ENCODE results near the gene PHF20.
"Not testable (repeated sequence)": the region's sequence is repeated elsewhere in the genome, so short reads cannot be mapped to it uniquely, and the experiment has no call there.

The PHF20 gene

GRCh38 chr20:35912881-35913280 lies 141.1 kb downstream of the PHF20 start:
- DNase-seq (ENCODE audit: low read depth in 1 of 2, low spot score in 1 of 2), result no peak

GRCh38 chr20:35917077-35917476 lies 145.3 kb downstream of the PHF20 start:
- DNase-seq (ENCODE audit: low read depth in 1 of 2, low spot score in 1 of 2), result no peak

GRCh38 chr20:35918021-35918420 lies 146.2 kb downstream of the PHF20 start:
- DNase-seq (ENCODE audit: low read depth in 1 of 2, low spot score in 1 of 2), result no peak

GRCh38 chr20:35920523-35920922 lies 148.7 kb downstream of the PHF20 start:
- no peak for DNase-seq (ENCODE audit: low read depth in 1 of 2, low spot score in 1 of 2)

- DNase-seq (ENCODE audit: low read depth in 1 of 2, low spot score in 1 of 2), result no peak
These were observed 157.5 kb downstream of the PHF20 start for GRCh38 chr20:35929301-35929700.

- no peak for DNase-seq (ENCODE audit: low read depth in 1 of 2, low spot score in 1 of 2)
These were observed 162.2 kb downstream of the PHF20 start for GRCh38 chr20:35934050-35934449.

GRCh38 chr20:35939264-35939663 lies 167.4 kb downstream of the PHF20 start:
- no peak for DNase-seq (ENCODE audit: low read depth in 1 of 2, low spot score in 1 of 2)

- no peak for DNase-seq (ENCODE audit: low read depth in 1 of 2, low spot score in 1 of 2)
These were observed 169.8 kb downstream of the PHF20 start for GRCh38 chr20:35941620-35942019.

- DNase-seq (ENCODE audit: low read depth in 1 of 2, low spot score in 1 of 2), result no peak
These were observed 170.4 kb downstream of the PHF20 start for GRCh38 chr20:35942243-35942642.

GRCh38 chr20:35947489-35947888 lies 175.7 kb downstream of the PHF20 start:
- no peak for DNase-seq (ENCODE audit: low read depth in 1 of 2, low spot score in 1 of 2)

GRCh38 chr20:35947907-35948306 lies 176.1 kb downstream of the PHF20 start:
- DNase-seq (ENCODE audit: low read depth in 1 of 2, low spot score in 1 of 2), result no peak

GRCh38 chr20:35950093-35950492 lies 178.3 kb downstream of the PHF20 start:
- DNase-seq (ENCODE audit: low read depth in 1 of 2, low spot score in 1 of 2), result no peak

GRCh38 chr20:35952080-35952479 lies 180.3 kb downstream of the PHF20 start:
- DNase-seq (ENCODE audit: low read depth in 1 of 2, low spot score in 1 of 2), result not testable (repeated sequence)

- no peak for DNase-seq (ENCODE audit: low read depth in 1 of 2, low spot score in 1 of 2)
These were observed 180.9 kb downstream of the PHF20 start for GRCh38 chr20:35952480-35953386.

GRCh38 chr20:35953387-35954199 lies 181.8 kb downstream of the PHF20 start:
- DNase-seq (ENCODE audit: low read depth in 1 of 2, low spot score in 1 of 2), result peak; percentile 53 to 56

GRCh38 chr20:35954200-35954906 lies 182.5 kb downstream of the PHF20 start, which contains the start of gene SCAND1:
TSS of gene SCAND1 (minus strand) at chr20:35954502. CDS start at chr20:35954284, 218 bp downstream.
- DNase-seq (ENCODE audit: low read depth in 1 of 2, low spot score in 1 of 2), result peak; percentile 93 to 96

GRCh38 chr20:35954907-35955251 lies 183.1 kb downstream of the PHF20 start:
- DNase-seq (ENCODE audit: low read depth in 1 of 2, low spot score in 1 of 2), result peak in 1 of 2 donors; percentile 6

- no peak for DNase-seq (ENCODE audit: low read depth in 1 of 2, low spot score in 1 of 2)
These were observed 184.8 kb downstream of the PHF20 start for GRCh38 chr20:35956616-35957015.

- DNase-seq (ENCODE audit: low read depth in 1 of 2, low spot score in 1 of 2), result not testable (repeated sequence)
These were observed 187.5 kb downstream of the PHF20 start for GRCh38 chr20:35959291-35959690.

- no peak for DNase-seq (ENCODE audit: low read depth in 1 of 2, low spot score in 1 of 2)
These were observed 192.1 kb downstream of the PHF20 start for GRCh38 chr20:35963878-35964277.

GRCh38 chr20:35967979-35968640 lies 196.3 kb downstream of the PHF20 start, which contains the start of gene CNBD2:
TSS of gene CNBD2 (plus strand) at chr20:35968590. CDS start at chr20:35968763, 173 bp downstream.
- DNase-seq (ENCODE audit: low read depth in 1 of 2, low spot score in 1 of 2), result no peak

All from activated T-helper 1 cell treated with anti-CD3 and anti-CD28 coated beads, Interleukin-2, amount 50 U/mL, for 16 hours (primary cell).